Upper lobe of left lung (tissue), 4 donors: ENCODE data around the gene TBX19.

ENCODE experiments used
- CTCF ChIP-seq, 6 experiments: fragments of 450-650 bp in 4 of 6; fragments of 200-600 bp in 2 of 6; sonication (generic) in 2 of 6; IDR thresholded peaks; one replicate each; pipeline ENCODE4 v1.5.1; 2016 to 2019; ENCODE audit warnings: antibody characterized with exemption in 6 of 6
- POLR2AphosphoS5 ChIP-seq, 2 donors: sonication (generic); formaldehyde crosslinking; IDR thresholded peaks; one replicate each; pipeline ENCODE4 v1.5.1; 2017; ENCODE audit warnings: antibody characterized with exemption in 2 of 2

- TF ChIP-seq CTCF (IDR thresholded peaks at IDR 0.05) (no peak), POLR2AphosphoS5 (IDR thresholded peaks at IDR 0.05) (no peak)
Observed at GRCh38 chr1:168236836-168237611, 43.7 kb upstream of the TBX19 start.
